HG02973 (cell line): Measurements from ENCODE around the gene FAM170B.

Experiments
- ATAC-seq: cut with Tn5 transposase; IDR thresholded peaks from one replicate; pipeline ENCODE4 v1.9.1; 2021; ENCODE audit warnings: moderate library complexity; ENCODE audit not compliant: unreplicated experiment

Gene FAM170B

DNA sequence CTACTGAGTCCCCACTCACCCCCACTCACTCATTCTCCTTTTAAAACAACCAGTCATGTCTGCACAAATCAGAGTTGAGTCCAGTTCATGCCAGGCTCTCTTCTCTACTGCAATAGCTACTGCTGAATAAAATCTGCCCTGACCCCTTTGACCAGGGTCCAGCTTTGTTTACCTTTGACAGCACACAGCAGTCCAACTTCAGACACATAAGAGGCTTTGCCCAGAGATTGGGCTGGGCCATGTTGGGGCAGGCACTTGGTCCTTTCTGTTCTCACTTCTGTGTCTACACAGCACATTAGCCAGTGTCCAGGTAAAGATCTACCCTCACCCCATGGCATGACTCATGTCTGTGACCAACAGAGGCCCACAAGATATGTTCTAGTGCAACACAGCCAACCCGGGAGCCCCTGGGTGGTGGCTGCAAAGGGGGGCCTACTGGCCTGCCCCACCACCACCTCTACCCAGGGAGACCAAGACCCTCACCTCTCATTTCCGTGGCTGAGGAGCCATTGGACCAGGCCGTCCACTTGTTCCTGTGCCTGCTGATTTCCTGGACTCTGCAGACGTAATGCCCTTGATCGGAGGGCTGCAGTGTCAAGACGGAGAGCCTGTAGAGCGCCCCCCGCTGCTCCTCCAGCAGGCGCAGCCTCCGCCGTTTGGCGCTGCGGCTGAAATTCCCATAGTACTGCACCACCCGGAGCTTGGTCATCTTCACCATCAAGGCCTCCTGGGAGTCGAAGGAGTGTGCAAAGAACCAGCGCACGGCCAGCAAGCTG is 26.5 kb downstream of the FAM170B start:
- ATAC-seq: no peak

DNA sequence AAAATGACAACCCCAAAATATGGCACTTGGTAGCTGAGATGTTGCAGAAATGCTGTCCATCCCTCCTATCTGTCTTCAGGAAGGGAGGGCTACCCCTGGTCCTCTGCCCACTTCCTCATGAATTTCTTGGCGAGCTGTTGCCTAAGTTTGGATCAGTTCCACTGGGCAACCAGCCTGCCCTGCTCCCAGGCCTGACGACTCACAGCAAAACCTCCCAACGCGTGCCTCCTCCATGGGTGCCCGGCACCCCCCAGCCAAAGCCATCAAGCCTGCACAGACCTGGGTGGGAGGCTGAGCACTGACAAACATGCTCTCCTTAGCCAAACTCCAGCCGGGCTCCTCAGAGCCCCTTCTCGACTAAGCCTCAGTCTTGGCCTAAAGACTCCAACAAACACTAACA is 27.4 kb downstream of the FAM170B start:
- ATAC-seq: no peak

DNA sequence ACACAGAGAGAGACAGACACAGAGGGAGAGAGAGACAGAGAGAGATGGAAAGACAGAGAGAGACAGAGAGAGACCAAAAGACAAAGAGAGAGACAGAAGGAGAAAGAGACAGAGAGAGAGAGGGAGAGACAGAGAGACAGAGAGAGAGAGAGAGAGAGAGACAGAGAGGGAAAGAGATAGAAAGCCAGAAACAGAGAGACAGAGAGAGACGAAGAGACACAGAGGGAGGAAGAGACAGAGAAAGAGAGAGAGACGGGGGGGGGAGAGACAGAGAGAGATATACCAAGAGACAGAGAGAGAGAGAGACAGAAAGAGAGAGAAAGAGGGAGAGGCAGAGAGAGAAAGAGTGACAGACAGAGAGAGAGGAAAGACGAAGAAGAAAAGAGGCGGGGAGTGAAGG is 28.7 kb downstream of the FAM170B start:
- no peak for ATAC-seq

DNA sequence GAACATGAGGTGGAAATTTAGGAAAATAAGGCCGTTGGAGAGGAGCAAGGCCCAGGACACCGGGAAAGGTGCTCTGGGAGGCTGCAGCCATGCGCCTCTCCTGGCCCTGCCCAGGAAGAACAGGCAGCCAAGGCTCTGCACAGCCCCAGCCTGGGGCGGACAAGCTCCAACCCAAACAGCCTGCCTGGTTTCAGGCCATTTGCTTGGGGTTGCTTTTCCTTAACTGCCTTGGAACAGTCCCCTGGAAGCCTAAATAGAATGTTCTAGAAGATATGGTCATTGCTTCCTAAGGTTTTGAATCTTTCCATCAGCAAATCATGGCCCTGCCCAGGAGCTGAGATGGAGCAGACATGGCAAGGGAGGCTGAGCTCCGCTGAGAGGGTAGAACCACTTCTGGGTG is 29.5 kb downstream of the FAM170B start:
- ATAC-seq: no peak

DNA sequence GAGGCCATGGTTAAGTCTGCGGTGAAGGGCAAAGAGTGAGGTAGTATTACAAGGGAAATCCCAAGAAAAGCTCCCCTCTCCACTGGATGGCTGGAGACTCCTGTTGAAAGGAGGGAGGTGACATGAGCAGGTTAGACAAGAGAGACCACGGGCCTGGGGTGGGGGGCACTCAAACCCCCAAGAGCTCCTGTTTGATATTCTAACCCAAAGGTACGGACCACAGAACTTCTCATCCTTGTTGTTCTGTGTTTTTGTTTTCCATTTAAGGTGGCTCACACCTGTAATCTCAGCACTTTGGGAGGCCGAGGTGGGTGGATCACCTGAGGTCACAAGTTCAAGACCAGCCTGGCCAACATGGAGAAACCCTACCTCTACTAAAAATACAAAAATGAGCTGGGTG is 30.1 kb downstream of the FAM170B start:
- ATAC-seq: no peak

DNA sequence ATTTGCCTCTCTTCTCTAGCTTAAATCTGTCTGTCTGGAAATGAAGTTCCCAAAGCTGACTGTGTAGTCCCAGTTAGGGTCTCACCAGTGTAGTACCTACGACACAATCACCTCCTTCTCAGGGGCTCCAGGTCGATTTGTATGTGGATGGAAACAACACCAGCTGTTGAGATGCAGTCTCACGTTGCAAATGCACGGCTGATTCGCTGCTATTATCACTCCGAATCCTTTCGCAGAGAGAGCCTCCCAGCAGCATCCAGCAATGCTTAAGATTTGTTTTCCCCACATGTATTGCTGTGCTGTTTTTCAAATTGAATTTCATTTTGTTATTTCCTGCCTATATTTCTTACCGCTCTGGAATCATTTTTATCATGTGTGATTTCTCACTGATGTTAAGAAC is 34.8 kb downstream of the FAM170B start:
- ATAC-seq: no peak

DNA sequence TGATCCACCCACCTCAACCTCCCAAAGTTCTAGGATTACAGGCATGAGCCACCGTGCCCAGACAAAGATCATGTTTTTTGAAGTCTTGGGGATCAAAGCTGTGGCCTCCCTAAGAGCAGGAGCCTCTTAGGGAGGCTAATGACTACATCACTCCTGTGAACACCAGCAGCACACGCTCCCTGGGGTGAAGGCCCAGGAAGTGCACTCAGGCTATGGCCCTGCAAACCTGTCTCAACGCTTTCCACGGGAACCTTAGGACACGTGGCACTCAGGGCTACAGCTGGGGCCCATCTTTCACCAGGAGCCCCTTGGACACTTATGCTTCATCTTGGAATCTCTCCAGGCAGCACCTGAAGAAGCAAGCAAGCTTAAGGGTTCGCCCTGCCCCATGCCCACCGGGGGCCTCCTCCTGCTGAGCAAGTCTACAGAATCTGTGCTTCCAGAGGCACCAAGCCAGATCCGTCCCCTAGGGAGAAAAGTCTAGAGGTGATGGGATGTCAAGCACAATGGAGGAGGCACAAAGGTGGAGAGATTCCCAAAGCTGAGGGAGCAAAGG is 36.9 kb downstream of the FAM170B start:
- no peak for ATAC-seq

DNA sequence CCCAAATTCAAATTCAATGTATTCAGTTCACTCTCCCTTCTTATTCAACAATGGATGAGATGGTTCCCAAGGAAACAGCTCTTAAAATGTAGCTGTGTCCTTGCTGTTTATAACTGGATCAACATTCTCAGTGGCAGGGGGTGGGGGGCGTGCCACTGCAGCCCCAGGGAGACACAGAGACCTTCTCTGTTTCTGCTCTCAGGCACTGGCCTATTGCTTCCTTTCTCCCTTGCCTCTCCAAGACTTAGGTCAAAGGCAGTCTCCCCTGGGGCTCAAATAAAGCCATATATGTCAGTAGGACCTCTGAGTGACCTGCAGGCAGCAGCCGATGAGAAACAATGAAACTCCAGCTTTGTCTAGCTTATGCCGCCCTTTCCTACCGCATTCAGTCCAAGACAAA is 39.2 kb downstream of the FAM170B start:
- ATAC-seq: no peak

DNA sequence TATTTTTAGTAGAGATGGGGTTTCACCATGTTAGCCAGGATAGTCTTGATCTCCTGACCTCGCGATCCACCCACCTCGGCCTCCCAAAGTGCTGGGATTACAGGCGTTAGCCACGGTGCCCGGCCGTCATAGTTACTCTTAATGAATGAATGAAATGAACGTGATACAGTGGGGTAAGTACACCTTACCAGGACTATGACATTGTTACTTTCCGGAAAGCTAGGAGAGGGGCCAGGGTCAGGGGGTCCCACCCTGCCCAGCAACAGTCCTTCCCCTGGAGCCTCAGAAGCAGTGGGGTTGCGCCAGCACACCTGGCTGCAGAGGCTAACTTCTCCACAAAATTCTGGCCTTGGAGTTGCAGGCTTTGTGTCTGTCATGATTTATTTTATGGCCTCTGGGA is 39.9 kb downstream of the FAM170B start:
- no peak for ATAC-seq

DNA sequence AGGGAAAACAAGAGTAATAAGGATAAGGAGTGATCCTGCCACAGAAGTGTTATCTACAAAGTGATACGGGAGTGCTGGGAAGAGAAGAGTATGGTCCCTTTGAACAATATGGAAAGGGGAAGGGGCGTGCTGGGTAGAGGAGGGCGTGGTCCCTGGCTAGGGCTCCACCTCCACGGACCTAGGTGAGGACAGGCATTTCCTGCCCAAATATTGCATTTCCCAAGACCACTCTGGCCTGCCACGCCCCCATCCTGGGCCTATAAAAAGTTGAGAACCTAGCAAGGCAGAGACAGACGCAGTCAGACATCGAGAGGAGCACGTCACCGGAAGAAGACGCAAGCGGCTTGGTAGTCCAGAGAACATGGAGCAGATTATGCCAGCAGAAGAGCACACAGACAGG is 41.3 kb downstream of the FAM170B start:
- no peak for ATAC-seq

DNA sequence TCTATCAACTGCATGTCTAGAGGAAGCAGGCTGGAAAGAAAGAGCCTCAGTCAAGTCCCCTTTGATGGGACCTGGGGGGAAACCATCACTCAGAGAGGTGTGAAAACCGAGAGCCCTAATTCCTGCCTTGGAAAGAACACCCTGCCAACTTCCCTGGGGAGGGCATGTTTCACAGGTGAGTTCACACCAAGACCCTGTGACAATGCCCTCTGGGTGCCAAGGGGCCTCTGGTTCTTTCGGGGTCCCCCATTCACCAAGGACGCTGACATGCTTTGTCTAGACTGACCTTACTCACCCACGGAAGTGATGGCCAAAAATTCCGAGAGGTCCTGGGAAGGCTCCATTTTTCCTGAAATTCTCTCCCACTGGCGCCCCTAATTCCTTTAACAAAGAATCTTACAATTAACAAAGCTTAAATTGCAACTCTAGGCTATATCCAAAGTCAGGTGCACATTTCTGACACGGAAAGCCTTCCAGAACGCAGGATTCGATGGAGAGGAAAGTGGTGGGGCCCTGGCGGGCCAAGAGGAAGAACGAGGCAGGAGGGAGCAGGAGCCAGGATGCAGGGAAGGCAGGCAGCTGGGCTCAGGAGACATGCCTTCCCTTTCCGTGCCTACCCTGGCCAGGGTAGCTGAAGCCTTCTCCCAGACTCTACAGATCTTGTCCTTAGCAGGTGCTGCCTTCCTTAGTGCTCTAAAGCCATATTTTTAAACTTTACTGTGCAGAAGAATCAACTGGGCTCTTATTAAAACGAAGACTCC is 42.2 kb downstream of the FAM170B start:
- ATAC-seq: no peak

DNA sequence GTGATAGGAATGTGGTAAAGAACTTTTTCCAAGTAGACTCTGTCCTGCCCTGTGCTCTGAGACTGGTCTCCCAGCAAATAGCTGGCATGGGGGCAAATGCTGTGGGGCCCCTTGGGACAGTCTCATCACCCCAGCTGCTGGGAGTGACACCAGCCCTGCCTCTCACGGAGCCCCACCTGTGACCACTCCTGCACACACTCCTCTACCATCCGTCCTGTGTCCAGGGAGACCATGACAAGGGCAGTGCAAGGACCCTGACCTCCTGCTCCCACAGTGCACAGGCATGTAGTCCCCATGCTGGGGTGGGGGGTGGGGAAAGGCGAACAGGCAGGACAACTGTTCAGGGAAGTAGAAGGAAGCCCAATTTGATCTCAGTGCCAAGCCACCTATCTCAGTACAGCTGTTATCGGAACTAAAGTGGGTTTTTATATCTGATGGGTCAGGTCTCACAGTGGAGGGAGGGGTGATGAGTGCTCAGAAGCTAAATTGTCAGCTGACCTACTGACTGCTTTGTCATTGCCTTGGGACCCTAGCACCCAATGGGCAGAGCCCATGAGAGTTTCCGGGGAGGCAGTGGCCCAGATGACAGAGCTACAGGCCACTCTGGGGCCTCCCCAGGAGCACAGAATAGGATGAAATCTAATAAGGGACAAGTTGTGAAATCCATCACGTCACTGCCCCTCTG is 43.0 kb downstream of the FAM170B start:
- no peak for ATAC-seq

DNA sequence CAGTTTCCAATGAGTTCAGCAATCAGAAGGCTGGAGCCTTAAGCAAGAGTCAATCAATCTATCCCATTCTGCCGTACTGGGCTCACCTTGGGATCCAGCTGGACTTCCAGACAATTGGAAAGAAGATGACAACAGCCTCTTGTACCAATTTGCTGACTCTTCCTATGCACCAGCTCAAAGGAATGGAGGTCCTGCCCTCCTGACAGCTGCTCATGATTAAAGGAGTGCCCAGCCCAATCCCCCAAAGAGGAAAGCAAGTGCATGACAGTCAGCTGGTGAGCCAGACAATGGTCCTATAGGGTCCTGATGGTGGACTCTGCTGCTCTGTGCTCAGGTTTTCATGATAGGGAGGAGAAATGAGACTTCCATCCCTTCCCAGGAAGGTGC is 43.6 kb downstream of the FAM170B start:
- no peak for ATAC-seq

DNA sequence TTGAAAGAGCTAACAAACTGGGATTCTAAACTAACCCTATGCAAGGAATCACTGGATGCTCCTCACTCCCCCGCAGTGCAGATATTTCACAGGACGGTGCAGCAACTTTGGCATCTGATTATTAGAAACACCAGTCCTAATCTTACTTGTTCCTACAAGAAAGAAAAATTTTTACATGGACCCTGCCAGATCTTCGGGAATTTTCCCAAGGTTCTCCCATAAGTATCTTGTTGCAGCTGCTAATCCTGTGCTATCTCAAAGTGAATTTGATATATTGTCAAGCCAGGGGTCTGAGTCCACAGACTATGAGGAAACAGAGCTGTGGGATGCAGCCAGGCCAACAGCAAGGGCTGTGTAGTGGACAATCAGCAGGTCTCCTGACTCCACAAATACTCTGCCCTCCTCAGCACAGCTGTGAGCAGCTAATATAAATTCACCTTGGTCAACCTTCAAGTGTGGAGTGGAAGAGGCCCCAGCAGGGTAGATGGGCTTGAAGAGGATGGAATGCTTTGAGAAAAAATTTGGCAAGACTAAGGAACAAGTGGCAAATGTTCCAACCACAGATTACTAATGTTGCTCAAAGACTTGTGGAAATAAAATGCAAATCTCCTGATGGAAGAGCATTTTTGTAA is 44.1 kb downstream of the FAM170B start:
- no peak for ATAC-seq

DNA sequence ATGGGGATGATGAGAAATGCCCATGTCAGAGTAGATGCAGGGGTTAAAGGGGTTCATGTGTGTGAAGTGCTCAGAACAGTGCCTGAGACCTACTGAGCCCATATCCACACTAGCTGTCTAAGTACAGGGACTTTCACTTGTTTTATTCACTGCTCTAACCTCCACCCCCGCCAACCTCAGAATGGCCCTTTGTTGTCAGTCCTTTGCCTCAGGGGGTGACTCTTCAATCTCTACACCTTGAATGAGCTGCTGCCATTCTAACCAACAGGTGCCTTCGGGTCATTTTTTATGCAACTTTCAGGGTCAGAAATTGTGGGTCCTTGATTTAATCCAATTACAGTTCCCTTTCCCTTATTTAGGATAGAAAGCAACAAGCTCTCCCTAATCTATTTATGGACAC is 44.7 kb downstream of the FAM170B start:
- no peak for ATAC-seq

DNA sequence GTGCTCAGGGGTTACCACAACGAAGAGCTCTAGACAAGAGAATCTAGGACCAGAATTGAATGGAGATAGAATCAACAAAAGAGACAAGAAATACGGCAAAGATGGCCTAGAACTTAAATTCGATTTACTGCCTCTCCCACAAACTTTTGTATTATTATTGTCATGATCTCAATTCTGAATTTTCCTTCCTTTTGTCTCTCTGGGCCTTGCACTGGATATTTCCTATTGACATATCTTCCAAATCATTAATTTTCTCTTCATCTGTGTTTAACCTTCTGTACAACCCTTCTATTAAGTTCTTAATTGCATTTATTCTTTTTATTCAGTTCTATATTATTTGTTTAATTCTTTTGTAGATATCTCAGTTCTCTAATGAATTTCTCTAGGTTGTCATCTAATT is 46.9 kb downstream of the FAM170B start:
- ATAC-seq: no peak

DNA sequence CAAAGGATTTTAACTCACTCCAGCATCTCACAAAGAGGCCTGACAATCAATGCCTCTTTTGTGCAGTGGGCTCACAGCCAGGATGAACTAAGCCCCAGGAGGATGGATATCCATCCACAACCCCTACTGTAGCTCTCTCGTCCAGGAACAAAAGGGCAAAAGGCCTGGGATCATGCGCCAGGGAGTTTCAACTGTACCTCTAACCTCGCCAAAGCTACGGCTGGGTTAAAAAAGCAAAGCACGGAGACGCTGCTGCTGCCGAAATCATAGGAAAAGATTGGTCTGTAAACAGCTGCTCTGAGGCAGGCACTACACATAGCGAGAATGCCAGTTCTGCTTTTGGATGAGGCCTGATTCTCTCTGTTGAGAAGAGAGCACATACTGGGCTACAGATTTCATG is 50.6 kb downstream of the FAM170B start:
- ATAC-seq: no peak

DNA sequence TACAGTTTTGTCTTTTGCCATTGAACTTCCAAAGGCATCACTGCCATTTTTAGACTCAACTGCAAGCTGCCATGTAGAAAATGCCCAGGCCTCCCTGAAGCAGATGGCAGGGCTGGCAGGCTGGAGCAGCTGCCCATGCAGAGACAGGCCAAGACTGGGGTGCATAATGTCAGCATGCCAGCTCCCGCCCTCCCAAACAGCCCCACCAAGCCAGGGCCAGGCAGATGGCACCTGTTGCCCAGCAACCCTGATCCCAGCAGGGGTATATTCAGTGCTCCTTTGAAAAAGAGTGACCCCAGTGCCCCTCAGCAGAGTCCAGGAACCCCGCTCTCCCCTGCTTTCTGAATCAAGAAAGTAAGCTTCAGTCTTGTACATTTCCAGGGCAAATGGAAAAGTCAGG is 51.1 kb downstream of the FAM170B start:
- ATAC-seq: no peak

DNA sequence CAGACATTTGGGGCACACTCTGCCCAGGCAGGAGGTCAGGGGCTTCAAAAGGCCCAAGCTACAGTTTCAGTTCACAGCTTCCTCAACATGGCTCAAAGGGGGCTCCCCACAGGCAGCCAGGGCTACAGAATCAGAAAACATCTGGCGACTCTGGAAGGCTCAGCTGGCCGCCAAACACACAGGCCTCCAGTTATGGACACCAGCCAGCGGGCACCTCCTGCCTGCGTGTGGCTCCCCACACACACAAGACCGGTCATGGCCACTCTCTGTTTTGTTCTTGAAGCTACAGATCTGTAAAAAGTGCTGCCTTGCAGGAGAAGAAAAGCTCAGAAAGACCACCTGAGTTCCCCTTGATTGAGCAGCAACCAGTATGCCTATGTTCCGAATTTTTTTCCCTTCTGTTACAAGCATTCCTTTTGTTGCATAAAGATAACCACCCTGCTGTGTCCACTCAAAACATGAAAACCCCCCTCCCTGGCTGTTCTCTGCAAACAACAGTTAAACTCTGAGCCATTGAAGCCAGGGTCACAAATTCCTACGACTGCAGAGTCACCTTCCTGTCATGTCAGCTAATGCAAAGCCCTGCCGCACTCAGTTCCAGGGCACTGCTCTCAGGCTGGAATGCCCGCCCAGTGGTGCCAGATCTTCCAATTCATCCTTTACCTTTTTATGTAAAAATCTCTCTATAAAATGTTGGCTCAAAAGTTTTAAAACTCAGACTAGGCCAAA is 52.1 kb downstream of the FAM170B start:
- no peak for ATAC-seq
